Activated CD8-positive, alpha-beta memory T cell treated with anti-CD3 and anti-CD28 coated beads, Interleukin-2, amount 50 U/mL, for 4 hours (primary cell): ENCODE data around the gene TRA2A.
"Not testable (repeated sequence)": the region's sequence is repeated elsewhere in the genome, so short reads cannot be mapped to it uniquely, and the experiment has no call there.

Experiments
- DNase-seq: peaks from one replicate; pipeline ENCODE4 v3.0.0-alpha.2; 2020

TRA2A gene

GRCh38 chr7:23491502-23491901 lies 40.3 kb downstream of the TRA2A start:
- DNase-seq: no peak

DNA sequence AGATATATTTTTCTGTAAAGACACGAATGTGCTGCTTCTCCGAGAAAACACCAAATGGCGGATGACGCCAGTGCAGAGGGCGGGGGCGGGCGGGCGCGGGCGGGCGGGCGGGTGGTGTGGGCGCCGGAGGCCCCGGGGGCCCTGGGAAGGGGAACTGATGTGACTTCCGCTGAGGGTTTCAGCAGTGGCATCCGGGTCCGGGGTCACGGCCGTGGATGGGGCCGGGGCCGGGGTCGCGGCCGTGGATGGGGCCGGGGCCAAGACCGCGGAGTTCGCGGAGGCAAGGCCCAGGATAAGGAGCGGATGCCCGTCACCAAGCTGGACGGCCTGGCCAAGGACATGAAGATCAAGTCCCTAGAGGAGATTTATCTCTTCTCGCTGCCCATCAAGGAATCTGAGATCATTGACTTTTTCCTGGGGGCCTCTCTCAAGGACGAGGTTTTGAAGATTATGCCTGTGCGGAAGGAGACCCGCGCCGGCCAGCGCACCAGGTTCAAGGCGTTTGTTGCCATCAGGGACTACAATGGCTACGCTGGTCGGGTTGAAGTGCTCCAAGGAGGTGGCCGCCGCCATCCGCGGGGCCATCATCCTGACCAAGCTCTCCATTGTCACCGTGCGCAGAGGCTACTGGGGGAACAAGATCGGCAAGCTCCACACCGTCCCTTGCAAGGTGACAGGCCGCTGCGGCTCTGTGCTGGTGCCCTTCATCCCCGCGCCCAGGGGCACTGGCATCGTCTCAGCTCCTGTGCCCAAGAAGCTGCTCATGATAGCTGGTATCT lies 41.2 kb downstream of the TRA2A start:
- peak; percentile 59 for DNase-seq

DNA sequence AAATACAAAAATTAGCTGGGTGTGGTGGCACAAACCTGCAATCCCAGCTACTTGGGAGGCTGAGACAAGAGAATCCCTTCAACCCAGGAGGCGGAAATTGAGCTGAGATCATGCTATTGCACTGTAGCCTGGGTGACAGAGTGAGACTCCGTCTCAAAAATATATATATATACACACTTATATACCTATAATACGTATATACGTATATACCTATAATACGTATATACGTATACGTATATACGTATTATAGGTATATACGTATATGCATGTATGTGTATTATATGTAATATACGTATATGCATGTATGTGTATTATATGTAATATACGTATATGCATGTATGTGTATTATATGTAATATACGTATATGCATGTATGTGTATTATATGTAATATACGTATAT lies 43.1 kb downstream of the TRA2A start:
- not testable (repeated sequence) for DNase-seq

DNA sequence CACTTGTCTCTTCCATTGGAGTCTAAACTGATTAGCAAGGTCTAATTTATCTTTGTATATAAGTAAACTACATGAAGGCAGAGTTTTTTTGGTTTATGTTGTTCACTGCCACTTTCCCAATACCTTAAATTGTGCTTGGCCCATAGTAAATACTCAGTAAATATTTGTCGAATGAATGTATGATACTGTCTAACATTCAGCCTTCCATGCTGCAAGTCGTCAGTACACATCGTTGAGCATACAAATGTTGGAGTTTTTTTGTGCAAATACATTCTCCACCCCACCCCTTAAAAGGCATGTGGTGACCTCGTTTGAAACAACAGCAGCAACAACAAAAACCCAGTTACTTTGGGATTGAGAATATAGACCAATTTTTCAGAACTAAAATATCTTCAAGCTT lies 44.1 kb downstream of the TRA2A start:
- no peak for DNase-seq

- no peak for DNase-seq
Measured at GRCh38 chr7:23486002-23486773, 45.6 kb downstream of the TRA2A start.

GRCh38 chr7:23482686-23483085 lies 49.1 kb downstream of the TRA2A start:
- no peak for DNase-seq

DNA sequence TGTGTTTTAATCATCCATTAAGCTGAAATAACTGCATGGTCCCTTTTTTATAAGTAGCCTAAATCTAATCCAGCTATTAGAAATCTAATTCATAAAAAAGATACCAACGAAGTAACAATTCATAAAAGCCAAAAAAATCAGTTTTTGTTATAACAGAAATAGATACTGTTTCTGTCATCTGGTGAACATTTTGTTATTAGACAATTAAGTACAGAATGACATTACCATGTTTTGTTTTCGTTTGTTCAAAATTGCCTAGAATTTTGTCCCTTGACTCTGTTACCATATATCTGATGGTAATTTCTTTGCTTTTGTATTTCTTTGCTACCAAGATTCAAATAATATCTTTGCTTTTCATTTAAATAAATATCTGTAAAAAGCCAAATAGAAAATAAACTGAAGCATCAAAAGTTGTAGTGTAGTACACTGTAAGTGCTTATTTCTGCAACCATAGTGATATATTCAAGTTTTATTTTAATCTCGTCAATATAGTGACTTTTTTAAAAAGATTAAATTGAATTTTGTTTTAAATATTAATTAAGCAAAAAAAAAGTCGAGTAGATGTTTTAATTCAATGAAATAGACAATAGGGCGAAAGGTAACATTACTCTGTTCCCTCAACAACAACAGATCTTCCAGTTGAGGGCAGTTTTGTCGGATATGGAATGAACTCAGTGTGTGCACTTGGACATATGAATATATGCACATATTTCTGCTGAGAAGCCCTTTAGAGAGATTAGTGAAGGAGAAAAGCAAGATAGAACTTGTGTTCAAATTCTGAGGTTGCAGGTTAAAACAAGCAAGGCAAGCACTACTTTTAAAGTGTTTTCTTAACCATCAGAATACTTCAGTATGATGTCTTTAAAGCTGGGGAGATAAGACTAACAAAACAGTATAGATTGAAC lies 53.6 kb downstream of the TRA2A start:
- DNase-seq: no peak

GRCh38 chr7:23477157-23477499 lies 54.7 kb downstream of the TRA2A start:
- DNase-seq: no peak

GRCh38 chr7:23476286-23477156 lies 55.3 kb downstream of the TRA2A start:
- no peak for DNase-seq

GRCh38 chr7:23475576-23475839 lies 56.3 kb downstream of the TRA2A start:
- DNase-seq: no peak

DNA sequence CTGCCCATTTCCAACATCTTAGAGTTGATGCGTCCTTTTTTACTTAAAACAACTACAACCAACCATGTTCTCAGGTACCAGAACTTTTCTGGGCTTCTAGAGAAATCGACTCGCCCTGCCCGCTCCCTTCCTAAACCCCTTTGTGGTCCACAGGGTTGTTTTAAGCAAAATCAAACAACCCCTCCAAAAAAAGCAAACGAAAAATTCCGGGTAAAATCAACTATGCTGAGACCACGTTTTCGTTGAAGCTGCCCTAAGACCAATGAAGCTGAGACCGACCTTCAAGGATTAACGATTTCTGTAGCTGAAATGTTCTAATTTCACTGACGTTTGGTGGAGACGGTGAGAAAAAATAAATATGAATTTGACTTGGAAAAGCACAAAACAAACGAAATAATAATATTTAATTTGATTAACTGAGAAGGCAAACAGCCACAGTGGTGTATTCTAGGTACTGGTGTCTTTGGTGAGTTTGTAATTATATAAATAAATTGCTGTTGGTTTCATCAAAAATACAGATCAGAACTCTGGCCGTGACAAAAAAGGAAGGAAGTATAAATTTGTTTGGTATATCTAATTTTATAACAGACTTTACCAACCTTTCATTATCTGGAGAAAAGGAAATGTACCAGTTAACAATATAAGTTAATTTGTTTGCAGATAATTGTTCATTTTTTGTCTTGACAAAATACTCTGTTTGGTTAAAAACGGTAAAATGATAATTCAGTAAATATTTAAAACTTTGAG lies 56.8 kb downstream of the TRA2A start:
- no peak for DNase-seq

DNA sequence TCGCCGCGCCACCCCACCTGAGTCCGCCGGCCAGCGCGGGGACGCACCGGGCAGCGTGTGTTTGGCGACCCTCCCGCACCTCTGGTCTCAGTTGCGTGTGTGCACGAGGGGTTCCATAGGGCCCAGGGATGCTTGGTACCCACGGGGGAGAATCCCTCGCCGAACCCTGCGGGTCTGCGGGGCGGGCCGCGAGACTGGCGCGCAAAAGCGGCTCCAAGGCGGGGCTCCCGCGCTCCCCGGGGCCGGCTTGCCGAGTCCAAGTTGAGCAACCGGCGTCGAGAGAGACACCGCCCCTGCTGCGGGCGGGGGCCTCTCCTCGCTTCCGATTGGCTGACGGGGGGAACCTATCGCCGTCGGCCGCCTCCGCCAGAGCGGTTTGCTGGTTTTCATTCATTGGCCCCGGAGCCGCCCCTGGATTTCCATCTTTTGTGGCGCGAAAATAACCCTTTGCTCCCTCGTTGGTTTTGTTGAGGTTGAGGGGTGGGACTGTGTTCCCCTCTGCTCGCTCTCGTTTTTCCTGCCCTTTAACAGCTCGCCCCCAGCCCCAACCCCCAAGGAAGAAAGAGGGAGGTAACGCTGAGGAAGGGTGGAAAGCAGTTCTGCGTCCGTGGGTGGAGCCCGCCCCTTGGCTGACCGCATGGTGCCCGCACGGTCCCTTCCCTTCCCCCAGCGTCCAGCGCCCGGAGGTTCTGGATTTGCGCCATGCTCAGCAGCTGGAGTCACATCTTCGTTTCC lies 57.5 kb downstream of the TRA2A start:
- DNase-seq: peak; percentile 36

DNA sequence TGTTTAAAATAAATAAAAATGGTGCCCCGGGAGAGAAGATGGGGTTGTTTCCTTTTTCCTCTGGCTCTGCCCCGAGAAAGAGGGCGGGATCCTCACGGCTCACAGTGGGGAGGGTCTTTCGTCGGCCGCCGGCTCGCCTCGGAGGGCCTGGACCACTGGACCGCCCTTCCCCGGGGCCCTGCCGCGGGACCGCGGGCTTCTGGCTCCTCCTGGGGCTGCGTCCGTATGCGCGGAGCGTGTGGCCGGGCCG lies 58.0 kb downstream of the TRA2A start:
- no peak for DNase-seq

DNA sequence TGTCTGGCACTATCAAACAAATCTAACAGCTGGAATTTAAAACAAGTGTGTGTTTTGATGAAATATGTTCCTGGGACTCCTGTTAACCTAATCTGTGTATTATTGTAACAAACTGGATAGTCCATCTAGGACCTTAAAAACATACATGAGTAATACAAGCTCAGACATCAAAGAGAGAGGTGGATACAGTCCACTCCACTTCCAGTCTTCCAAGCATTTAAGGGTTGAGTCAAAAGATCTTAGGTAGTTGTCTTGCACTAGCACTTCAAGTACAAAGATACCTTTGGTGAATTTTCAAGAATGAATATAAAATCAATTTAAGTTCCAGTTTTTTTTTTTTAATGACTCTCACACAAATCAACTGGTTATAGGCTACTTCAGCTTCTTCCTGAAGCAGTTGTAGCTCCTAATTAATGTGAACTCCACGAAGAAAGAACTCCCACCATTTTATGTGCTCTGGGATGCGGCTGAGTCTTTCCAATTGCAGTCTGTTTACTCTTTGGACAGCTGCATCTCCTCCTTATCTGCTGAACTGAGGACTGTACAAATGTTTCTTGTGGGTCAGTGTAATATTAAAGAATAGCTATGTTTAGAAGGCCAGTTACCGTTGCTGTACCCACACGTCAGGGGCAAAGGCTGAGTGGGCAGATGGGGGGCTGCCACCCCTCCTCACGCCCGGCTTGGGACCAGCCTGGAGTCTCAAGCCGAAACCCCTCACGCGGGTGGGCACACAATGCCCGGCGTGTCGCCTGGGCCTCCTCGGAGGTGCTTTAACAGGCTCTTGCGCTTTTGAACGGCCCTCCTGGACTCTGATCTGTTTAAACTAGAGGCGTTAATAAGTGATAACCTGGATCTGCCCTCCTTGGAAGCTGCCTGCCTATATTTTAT lies 58.6 kb downstream of the TRA2A start:
- DNase-seq: no peak

- DNase-seq: no peak
Measured at GRCh38 chr7:23472556-23472955, 59.2 kb downstream of the TRA2A start.

DNA sequence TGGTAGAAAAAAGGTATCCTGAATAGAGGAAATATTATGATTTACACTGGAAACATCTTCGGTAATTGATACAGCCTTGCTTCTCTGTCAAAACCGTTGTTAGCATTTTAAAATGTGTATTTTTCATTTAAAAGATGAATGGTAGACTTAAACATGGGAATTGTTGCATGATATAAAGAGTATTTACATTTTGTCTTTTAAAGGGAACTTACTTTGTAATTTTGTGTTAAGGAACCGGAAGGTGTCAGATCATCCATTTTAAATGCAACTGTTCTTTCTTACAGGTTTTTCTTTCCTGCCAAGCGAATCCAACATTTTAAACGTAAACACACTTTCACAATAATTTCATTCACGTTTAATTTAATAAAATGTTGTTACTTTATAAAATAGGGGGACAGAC lies 59.7 kb downstream of the TRA2A start:
- DNase-seq: no peak

- DNase-seq: peak; percentile 25
Measured at GRCh38 chr7:23471106-23471859, 60.5 kb downstream of the TRA2A start.

DNA sequence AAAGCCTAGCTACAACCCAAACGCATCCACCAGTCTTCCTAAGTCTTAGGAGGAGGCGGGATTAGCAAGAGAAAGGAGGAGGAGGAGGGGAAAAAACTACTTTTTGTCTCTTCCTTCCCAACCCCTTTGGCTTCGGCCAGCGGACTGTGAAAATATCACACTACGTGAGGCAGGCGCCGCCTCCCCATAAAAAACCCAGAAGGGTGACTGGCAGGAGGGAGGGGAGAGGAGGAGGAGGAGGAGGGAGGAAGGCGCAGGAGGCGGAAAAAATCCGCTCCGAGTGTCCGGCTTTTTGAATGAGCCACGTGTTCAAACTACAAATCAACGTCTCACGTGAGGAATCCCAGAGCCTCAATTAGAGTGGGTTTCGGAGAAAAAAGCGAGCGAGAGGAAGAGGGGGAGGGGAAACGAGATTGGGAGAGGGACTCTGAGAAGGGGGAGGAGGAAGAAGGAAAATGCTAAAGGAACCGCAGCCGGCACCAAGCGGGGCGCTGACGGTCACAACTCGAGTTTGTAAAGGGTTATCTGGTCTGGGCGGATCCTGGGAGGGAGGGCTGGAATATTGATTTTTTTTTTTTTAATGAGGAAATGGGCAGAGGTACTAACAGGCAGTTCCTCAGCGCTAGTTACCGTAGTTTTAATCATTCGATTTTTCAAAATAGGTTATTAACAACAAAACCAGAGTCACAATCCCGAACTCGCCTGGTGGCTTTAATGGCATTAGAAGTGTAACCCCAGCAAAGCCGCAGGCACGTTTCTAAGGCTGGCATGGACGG lies 61.3 kb downstream of the TRA2A start, which contains the start of gene IGF2BP3:
TSS of gene IGF2BP3 (minus strand) at position 162 of the 776 bp plus-strand sequence. CDS start 381 bp downstream, outside the sequence.
- DNase-seq: peak; percentile 23

DNA sequence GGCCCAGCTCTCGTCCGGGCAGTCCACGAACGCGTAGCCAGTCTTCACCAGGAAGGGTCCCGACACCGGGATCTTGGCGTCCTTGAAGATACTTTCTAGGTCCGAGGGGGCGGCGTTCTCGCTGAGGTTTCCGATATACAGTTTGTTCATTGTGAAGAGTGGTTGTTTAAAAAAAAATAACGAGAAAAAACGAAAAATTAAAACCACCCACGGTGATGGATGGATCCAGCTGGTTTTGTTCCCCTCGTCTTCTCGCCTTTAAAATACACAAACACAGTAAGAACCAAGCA lies 61.9 kb downstream of the TRA2A start:
- no peak for DNase-seq
